GM18517 (cell line): ENCODE data around the gene IRF5.
A peak's percentile ranks its signal among the peaks of the same experiment; 100 is the strongest.

ENCODE experiments used
- ATAC-seq: cut with Tn5 transposase; IDR thresholded peaks from one replicate; pipeline ENCODE4 v1.9.1; 2021; ENCODE audit warnings: mild to moderate bottlenecking, moderate library complexity; ENCODE audit not compliant: unreplicated experiment

IRF5 gene

DNA sequence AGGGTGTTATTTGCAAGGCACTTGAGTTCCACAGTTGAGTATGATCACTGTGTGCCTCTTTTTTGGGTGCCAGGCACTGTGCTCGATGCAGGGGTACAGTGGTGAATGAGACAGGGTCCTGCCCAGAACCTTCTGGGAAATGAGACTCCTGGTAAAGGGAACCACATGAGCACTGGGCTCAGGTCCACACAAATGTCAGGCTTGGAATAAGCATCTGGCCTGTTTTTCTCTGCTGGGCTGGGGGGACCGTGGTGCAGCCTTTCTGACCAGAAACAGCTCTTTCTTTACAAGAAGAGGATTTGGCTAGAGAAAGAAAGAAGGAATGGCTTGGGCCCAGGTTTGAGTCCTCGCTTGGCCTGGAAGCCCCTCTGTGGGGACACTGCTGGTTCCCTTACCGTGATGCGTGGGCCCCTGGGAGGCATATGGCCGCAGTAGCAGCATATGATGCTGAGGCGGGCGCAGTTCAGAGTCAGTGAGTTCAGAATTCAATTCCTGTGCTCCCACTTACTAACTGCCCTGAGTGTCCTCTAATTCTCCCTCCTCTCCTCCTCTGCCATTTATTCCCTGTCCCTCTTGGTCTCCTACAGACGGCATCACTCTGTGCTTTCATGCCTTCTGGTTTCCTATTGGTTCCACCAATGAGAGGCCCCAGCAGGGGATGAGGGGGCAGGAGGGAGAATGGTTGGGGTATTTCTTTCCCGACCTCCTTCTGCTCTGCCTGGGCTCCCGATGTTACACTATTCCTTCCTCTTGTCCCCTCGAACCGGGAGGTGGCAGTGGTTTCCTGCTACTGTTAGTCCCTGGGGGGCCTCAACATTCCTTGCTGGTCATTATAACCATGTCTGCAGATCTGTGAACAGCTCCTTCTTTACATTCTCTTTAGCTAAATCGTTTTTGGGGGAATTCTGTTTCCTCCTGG, 17.6 kb upstream of the IRF5 start:
- no peak for ATAC-seq

DNA sequence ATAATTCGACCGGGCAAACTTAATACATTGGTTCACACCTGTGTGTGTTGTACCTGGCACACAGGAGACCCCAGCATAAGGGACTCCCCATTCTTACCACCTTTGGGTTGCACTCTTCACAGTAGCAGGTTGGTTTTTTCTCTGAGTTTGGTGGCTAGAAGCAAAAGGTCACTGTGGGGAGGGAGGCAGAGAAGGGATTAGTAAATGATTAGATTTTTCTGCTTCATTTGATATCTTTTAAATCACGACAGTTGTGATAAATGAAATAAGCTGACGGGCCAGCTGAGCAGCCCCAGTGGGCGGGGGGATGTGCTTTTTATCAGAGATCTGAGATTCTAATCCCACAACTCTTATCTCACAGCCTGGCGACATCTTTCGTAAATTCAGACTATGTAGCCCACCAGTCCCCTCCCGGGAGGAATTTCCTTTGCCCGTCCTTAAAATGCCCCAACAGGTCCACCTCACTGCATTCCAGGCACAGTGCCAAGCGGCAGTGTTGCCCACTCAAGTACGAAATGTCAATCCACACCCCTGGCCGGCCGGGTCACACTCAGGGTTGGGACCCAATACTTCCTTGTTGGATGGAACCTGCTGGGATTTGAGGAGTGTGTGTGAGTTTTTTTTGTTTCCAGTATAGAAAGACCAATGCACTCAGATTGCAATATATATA, 16.7 kb upstream of the IRF5 start:
- no peak for ATAC-seq

DNA sequence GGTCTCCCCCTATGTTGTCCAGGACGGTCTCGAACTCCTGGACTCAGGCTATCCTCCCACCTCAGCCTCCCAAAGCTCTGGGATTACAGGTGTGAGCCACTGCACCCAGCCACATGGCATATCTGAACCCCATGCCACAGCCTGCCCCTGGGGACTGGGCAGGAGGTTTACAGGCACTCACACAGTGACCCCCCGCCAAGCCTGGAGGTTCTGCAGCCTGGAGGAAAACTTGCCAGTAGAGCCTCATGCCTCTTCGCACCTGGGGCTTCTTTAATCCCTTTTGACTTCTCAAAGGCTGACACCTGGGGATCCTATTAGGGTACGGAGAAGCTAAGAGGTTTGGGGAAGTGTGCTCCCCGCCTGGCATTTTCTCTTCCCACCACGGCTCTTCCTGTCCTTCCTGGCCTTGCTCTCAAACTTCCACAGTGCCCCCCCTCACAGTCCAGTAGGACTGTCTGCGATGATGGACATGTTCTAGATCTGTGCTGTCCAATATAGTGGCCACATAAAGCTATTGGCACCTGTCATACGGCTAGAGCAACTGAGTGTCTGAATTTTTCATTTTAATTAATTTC, 15.8 kb upstream of the IRF5 start:
- ATAC-seq: no peak

DNA sequence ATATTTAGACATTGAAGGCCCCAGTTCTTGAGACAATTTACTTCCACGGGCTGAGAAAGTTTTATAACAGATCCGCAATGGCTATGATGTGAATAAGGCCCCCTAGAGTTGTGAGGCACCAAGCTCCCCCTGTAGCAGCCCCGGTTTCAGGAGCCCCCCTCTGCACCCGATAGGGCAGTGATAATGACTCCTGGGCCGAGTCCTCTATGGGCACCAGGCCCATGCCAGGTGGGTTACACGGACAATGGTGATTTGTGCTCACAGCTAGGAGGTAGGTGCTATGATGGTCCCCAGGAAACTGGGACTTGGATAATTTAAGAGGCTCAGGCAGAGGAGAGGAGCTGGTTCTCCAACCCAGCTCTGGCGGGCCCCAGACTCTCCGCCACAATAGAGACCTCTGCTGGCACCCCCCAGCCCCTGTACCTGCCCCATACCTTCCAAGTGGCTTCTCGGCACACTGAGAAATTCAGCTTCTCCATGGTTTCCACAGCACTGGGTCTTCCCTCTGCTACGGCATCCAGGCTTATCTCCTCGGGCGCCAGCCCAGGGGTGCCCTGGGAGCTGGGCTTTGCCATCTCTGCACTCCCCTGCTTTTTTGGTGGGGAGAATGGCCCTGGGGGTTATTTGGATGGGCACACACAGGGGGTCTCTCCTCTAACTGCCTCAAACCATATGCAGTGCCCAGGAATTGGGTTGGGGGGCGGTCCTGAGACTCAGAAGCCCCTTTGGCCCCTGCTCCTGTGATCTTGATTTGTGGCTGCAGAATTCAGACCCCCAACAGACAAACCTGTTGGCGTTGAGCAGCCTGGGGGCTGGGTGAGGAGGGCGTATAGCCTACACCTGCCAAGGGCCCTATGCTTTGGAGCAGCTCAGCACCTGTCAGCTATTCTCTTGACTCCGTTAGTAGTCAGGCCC, 15.0 kb upstream of the IRF5 start:
- no peak for ATAC-seq

DNA sequence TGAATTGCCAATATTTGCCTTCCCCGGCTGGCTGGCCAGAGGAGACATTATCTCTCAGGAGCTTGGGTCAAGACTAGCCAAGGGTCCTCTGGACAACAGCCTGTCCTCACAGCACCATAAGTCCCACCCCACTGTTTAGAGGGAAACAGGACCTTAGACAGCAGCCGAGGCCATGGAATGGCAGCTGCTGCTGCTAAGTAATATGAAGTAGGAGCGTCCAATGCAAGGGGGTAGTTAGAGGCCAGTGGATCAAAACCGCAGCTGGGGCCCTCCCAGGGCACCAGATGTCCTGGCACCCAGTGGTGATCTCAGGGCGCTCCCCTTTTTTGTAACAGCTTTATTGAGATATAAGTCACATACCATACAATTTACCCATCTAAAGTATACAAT, 14.3 kb upstream of the IRF5 start:
- ATAC-seq: no peak

DNA sequence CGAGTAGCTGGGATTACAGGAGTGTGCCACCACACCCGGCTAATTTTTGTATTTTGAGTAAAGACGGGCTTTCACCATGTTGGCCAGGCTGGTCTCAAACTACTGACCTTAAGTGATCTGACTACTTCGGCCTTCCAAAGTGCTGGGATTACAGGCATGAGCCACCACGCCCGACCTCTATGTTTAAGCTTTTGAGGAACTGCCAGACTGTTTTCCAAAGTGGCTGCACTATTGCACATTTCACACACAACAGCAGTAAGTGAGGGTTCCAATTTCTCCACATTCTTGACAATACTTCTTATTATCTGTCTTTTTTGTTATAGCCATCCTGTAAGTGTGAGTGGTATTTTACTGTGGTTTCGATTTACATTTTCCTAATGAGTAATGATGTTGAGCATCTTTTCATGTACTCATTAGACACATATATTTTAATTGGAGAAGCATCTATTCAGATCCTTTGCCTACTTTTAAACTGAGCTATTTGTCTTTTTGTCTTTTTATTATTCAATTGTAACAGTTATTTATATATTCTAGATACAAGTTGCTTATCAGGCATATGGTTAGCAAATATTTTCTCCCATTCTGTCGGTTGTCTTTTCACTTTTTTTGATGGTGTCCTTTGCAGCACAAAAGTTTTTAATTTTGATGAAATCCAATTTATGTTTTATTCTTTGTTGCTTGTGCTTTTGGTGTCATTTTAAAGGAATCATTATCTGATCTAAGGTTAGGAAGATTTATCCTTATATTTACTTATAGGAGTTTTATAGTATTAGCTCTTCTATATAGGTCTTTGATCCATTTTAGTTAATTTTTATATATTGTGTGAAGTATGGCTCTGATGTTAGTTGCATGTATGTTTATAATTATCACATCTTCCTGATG, 12.8 kb upstream of the IRF5 start:
- ATAC-seq: no peak

DNA sequence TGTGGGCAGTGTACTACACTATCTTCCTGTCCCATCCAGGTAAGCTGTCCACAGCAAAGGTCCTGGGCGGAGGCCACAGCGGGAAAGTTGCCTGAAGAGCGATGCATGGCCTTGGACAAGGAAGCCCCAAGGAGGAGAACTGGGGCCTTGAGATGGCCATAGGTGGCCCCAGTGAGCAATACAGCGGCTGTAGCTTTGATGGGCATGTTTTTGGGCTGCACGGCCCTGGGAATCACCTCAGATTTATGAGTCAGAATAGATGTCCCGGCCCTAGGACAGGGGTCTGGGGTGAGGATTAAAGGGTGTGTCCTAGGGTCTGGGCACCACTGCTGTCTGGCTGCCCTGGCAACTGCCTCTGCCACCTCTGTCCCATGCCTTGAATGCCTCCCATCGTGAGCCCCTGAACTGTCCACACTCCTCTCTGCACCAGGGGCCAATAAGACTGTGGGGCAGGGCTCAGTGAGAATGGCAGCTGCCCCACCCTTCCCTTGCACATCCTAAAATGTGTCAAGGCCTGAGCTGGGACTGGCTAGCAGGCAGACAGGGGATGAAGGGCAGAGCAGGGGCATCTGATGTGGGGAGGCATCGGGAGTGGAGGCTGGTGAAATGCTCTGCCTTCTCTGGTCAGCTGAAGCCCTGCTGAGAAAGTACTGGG, 9.4 kb upstream of the IRF5 start:
- no peak for ATAC-seq

DNA sequence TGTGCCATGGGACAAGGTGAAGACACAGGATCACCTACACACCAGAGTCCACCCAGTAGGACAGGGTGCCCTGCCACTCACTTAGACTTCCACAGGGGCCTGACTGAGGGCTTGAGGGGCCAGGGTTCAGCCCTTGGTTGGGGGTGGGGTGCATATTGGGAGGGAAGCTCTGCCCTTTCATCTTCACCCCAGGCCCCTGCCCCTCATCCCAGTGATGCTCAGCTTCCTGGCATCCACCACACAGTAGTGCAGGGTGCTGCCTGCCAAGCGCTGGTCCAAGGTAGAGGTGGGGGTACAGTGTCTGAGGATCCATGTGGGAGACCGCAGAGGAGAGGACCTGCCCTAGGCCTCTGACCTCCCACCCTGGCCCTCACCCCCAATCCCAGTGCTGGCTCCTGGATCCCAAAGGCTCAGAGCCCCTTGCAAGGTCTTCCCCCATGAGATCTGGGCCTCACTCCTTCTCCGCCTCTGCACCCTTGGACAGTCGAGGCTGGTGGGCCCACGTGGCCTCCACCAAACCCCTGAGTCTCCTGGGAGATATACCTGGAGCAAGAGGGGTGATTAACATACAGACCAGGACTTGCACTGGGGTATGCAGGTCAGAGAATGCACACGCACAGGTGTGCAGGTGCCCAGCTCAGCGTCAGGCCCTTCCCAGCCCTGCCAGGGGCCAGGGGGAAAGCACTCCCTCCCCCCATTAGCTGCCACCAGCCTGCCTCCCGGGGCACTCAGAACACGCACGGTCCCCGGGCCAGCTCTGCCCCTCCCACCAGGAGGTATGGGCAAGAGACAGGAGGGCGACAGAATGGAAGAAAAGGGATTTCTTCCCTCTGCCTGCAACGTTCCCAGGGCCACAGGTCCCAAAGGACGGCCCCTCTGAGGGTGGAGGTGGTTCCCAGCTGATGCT, 8.6 kb upstream of the IRF5 start:
- ATAC-seq: no peak

DNA sequence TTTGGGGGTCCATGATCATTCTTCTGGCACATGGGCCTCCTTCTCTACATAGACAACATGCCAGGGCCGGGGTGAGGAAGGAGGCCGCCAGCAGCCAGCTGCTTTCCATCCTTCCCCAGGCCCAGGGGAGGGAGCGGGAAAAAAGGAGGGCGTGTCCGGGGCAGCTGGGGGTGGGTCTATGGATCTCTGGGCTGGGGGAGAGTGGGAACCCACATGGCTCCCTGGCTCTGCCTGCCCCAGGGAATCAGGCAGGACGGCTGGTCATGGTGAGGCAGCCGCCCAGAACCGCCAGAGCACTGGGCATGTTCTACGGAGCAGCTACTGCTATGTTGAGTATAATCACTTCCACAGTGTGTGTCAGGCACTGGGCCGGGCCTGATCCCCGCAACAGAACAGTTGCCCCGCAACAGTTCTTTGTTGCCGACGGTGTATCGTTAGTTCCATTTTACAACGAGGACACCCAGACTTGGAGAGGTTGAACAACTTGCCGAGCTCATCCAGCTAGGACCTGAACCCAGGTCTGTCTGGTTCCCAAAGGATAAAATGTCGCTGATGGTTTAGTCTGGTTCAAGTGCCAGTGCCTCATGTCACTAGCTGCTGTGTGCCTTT, 6.4 kb upstream of the IRF5 start:
- no peak for ATAC-seq

DNA sequence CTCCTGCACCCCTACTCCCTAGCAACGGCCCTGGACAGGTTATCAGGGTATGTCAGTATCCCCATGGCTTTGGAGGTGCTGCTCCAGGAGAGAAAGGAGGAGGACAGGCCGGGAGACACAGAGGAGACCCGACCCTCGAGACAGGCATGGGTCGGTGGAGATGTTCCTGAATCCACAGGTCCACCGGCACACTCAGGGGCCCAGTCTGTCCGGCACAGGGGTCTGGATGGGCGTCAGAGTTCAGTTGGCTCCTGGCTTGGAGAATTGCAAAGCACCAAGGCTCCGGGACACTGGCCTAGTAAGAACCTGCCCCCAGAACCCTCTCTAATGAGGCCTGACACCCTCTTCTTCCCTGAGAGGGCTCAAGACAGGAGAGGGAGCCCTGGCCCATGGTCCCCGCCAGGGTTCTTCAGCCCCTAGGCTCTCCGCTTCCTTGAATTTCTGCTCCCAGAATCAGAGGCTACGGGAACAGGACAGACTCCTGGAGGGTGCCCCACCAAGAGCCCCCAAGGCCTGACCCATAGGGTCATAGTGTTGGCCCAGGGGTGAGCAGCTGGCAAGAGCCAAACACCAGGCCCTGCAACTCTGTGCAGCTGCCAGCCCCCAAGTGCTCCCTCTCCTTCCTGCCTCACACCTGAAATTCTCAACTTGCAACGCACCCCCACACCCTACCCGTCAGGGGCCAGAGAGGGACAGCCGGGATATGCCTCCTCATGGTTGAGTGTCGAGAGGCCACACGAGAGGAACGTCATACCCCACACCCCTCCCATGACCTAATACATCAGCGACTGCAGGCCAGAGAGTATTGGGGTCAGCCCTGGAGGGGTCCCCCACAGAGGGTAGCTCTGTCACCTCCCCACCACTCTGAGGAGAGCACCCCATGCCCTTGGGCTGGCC, 5.5 kb upstream of the IRF5 start:
- no peak for ATAC-seq

DNA sequence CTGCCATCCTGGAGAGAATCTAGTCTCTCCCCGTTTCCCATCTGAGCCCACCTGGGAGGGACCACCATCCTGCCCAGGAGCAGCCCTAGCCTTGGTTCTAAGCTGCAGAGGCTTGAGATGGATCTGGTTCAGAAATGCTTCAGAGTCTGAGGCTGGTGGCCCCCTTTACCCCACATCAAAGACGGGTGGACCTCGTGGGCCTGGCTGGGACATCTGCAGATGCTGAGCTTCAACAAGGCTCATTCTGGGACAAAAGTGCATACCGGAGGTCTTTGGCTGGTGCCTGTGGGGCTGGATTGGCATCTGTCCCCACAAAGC, 4.9 kb upstream of the IRF5 start:
- no peak for ATAC-seq

DNA sequence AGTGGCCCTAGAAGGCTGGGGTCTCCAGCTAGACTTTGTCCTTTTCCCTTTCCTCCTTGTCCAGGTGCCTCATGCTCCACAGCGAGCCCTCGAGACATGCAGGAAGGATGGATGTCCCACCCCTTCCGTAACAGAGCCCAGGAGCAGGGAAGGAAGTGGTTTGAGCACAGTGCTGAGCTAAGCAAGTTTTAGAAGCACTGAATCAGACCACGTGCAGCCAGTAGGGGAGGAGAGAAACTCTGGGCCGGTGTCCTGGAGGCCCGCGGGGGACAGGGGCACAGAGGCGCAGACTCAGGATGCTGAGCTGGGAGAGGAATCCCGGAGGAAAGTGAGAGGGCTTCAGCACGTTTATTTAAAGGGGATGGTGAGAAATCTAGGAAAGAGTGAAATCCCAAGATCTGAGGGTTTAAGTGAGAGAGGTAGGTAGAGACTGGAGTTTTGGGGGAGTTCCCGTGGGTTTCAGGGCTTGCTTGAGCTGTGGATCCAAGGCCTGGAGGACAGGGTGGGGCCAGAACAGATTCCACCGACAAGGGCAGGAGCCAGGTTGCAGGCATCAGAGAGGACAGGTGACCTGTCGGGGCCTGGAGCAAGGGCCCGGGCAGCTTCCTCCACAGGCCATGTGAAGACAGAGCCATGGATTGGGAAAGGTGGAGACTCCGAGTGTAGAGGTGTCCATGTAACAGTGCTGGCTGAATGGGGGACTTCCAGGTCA, 4.4 kb upstream of the IRF5 start:
- no peak for ATAC-seq

DNA sequence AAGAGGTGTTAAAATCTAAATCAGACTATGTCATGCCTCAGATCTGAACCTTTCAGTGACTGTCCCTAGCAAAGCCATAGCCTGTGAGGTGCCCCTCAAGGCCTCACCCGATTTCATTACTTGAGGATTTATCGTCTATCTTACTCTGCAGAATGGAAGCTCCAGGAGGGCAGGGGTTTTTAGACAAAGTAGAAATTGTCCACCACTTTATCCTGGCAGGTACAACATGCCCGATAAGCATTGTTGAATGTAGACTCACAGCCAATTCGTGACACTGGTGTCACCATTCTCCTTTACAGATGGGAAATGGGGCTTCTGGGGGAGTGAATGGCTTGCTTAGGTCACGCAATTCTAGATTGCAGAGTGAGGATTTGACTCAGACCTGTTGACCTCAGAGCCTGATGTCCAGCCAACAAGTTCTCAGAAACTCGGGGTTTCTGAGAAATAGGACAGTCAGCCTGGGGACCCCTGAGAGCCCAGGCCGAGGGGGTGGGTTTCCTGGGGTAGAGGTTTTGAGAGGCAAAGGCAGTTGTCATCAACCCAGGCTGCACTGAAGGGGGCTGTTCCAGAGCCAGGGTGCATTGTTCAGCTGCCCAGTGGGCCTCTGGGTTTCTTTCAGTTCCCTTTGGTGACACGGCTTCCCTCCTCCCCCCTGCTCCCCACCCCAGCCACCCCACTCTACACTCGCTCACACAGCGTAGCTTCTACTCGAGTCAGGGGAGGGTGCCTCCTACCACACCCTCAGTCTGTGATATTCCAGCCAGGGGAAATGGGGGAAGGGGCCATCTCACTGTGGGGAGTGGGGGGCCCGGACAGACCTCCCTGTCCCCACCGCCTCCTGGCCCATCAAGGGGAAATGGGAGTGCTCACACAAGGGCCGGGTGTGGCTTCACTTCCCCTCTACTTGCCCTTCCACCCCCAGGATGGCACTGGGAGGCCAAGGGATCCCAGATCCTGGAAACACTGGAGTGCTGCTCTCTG, 3.1 kb upstream of the IRF5 start:
- ATAC-seq: peak; percentile 35

DNA sequence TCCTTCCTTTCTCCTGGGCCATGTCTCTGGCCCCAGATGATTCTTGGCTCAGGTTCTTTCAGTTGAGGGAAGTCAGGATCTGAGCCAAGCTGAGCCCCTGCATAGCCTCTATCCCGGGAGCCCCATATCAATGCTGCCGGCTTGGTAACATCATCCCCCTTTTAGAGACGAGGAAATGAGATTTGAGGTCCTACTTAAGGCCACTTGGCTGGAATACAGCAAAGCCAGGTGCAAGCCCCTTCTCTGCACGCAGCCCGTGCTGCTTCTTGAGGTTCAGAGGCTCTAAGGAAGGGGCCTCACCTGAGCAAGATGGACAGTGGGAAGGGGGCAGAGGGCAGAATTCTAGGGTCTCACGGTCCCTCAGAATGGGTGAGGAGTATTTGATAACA, 2.4 kb upstream of the IRF5 start:
- ATAC-seq: no peak

DNA sequence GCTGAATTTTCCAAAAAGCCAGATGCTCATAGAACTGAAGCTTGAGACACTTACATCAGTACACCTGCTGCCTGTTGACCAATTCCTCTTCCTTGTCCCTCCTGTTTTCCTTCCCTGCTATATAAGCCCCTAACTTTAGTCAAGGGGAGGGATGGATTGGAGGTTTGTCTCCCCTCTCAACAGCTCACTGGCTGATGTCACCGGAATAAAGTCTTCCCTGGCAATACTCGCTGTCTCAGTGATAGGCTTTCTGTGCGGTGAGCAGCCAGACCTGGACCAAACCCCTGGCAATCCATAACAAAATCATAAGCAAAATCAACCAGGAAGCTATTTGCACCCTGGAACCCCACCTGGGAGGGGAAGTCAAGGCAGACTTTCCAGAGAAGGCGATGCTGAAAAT, 929 bp upstream of the IRF5 start:
- no peak for ATAC-seq

DNA sequence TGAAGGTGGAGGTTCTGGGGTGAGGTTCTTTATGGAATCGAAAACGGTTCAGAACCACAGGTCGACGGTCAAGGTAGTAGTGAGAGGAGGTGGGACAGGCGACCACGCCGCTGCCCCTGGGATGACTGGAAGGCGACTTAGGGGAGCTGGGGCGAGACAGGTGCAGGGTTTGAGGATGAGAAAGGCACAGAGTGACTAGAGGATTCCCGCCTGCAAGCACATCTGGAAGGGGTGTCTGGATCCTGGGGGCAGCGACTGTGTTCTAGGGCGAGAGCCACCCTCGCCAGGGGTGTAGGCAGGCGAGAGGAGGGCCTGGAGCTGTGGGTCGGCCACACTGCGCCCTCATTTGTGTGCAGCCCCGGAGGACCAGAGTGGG, 468 bp upstream of the IRF5 start:
- no peak for ATAC-seq
